GM23248 (cell line): Measurements from ENCODE around the gene CENPL.

Experiments
- EZH2 ChIP-seq: fragments of 200-600 bp; sonication (generic); IDR thresholded peaks from 2 replicates; pipeline ENCODE4 v1.6.1; 2018; ENCODE audit warnings: antibody characterized with exemption, mild to moderate bottlenecking; ENCODE audit not compliant: insufficient read depth, poor library complexity, severe bottlenecking
- EZH2phosphoT487 ChIP-seq: fragments of 200-600 bp; sonication (generic); IDR thresholded peaks from 2 replicates; pipeline ENCODE4 v1.6.1; 2018; ENCODE audit warnings: antibody characterized with exemption, moderate library complexity, mild to moderate bottlenecking, low read depth; ENCODE audit not compliant: insufficient read depth

- TF ChIP-seq EZH2 (no peak), EZH2phosphoT487 (no peak)
Observed at GRCh38 chr1:173818459-173818858, 6.2 kb downstream of the CENPL start.
